Vagina (tissue), 2 donors: ENCODE measurements around the gene CPSF2.
"Not testable (repeated sequence)": the region's sequence is repeated elsewhere in the genome, so short reads cannot be mapped to it uniquely, and the experiment has no call there.

Source experiments
- CTCF ChIP-seq, 3 experiments: fragments of 450-650 bp in 2 of 3; fragments of 200-600 bp in 1 of 3; sonication (generic) in 1 of 3; IDR thresholded peaks; one replicate each; pipeline ENCODE4 v1.5.1; 2017 to 2019; ENCODE audit warnings: antibody characterized with exemption in 3 of 3, mild to moderate bottlenecking in 2 of 3, moderate library complexity in 2 of 3
- POLR2A ChIP-seq, 2 donors: fragments of 450-650 bp; IDR thresholded peaks; one replicate each; pipeline ENCODE4 v1.6.1; 2017; ENCODE audit warnings: antibody characterized with exemption in 2 of 2, mild to moderate bottlenecking in 2 of 2, moderate library complexity in 2 of 2

DNA sequence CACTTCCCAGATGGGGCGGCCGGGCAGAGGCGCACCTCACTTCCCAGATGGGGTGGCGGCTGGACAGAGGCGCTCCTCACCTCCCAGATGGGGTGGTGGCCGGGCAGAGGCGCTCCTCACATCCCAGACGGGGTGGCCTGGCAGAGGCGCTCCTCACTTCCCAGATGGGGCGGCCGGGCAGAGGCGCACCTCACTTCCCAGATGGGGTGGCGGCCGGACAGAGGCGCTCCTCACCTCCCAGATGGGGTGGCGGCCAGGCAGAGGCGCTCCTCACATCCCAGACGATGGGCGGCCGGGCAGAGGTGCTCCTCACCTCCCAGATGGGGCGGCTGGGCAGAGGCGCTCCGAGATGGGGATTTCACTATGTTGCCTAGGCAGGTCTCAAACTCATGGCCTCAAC lies 65.8 kb downstream of the CPSF2 start:
- TF ChIP-seq CTCF, POLR2A (IDR thresholded peaks at IDR 0.05): not testable (repeated sequence)
